Retinal pigment epithelial cell (primary cell): ENCODE data around the gene PRSS1.
"Not testable (repeated sequence)": the region's sequence is repeated elsewhere in the genome, so short reads cannot be mapped to it uniquely, and the experiment has no call there.

ENCODE experiments used
- DNase-seq: peaks from one replicate; pipeline ENCODE4 v3.0.0-alpha.2; 2010; ENCODE audit warnings: low read depth
- H3K4me3 ChIP-seq: 2 replicates; pipeline ENCODE4 v1.5.1; 2011; ENCODE audit warnings: mild to moderate bottlenecking, low read length, control low read depth, moderate library complexity
- CTCF ChIP-seq: conservative IDR thresholded peaks from 2 replicates; pipeline ENCODE4 v1.5.1; 2011; ENCODE audit warnings: low read depth, low read length, control low read depth, inconsistent platforms

Gene PRSS1

GRCh38 chr7:142746264-142746663, 3.0 kb upstream of the PRSS1 start:
- DNase-seq = no peak
- no peak overlapping the region for H3K4me3 ChIP-seq
- TF ChIP-seq CTCF = no peak

GRCh38 chr7:142748410-142748809, 862 bp upstream of the PRSS1 start:
- H3K4me3 ChIP-seq, DNase-seq: not testable (repeated sequence)

GRCh38 chr7:142750321-142750938, 1.2 kb downstream of the PRSS1 start:
- no peak overlapping the region for H3K4me3 ChIP-seq
- TF ChIP-seq CTCF = no peak

GRCh38 chr7:142751526-142752175, 2.4 kb downstream of the PRSS1 start:
- not testable (repeated sequence) for H3K4me3 ChIP-seq, DNase-seq

More at GRCh38 chr7:142750321-142750938, 1.2 kb downstream of the PRSS1 start:
- DNase-seq = no peak

GRCh38 chr7:142752376-142753225, 3.3 kb downstream of the PRSS1 start:
- DNase-seq = no peak
- no peak for TF ChIP-seq CTCF
- H3K4me3 ChIP-seq = no peak overlapping the region

- no peak overlapping the region for H3K4me3 ChIP-seq
- DNase-seq = no peak
- no peak for TF ChIP-seq CTCF
These were observed 4.1 kb downstream of the PRSS1 start for GRCh38 chr7:142753366-142753765.

GRCh38 chr7:142753925-142754491, 4.7 kb downstream of the PRSS1 start:
- not testable (repeated sequence) for DNase-seq, H3K4me3 ChIP-seq

- DNase-seq = no peak
- H3K4me3 ChIP-seq = no peak overlapping the region
- TF ChIP-seq CTCF = no peak
These were observed 5.7 kb downstream of the PRSS1 start for GRCh38 chr7:142754681-142755575.

- H3K4me3 ChIP-seq, DNase-seq: not testable (repeated sequence)
These were observed 9.0 kb downstream of the PRSS1 start for GRCh38 chr7:142758312-142758711.
